Right atrium auricular region (tissue), 2 donors: ENCODE results near the gene SLC22A14. TPM values are rescaled to one million over a fixed set of nuclear protein-coding genes. Genes with fewer than 3 reads are reported as not detected.
A peak's percentile ranks its signal among the peaks of the same experiment; 100 is the strongest.

Experiments
- DNase-seq: peaks from one replicate; pipeline ENCODE4 v3.0.0-alpha.2; 2019; ENCODE audit warnings: low spot score
- H3K27ac ChIP-seq, 2 donors: fragments of 200-600 bp; sonication (generic); 1 replicate in 1 of 2; 2 replicates in 1 of 2; pipeline ENCODE4 v1.5.1; 2016 to 2019
- H3K27me3 ChIP-seq, 2 donors: fragments of 200-600 bp; sonication (generic); one replicate each; pipeline versions ENCODE4 v1.5.1 to v1.6.0; 2017 to 2019
- H3K36me3 ChIP-seq: fragments of 200-600 bp; sonication (generic); one replicate; pipeline ENCODE4 v1.5.1; 2016
- H3K4me1 ChIP-seq, 2 donors: fragments of 200-600 bp; sonication (generic); one replicate each; pipeline versions ENCODE4 v1.5.1 to v1.6.0; 2017 to 2019
- H3K4me3 ChIP-seq, 2 donors: fragments of 200-600 bp; sonication (generic); 1 replicate in 1 of 2; 2 replicates in 1 of 2; pipeline ENCODE4 v1.5.1; 2017 to 2019; ENCODE audit warnings: mild to moderate bottlenecking in 1 of 2, moderate library complexity in 1 of 2
- H3K9me3 ChIP-seq, 2 donors: fragments of 200-600 bp; sonication (generic); one replicate each; pipeline ENCODE4 v1.5.1; 2019
- CTCF ChIP-seq, 2 donors: fragments of 200-600 bp; sonication (generic); IDR thresholded peaks; one replicate each; pipeline ENCODE4 v1.5.1; 2019; ENCODE audit warnings: antibody characterized with exemption in 2 of 2
- total RNA-seq, 2 donors: library from RNA; depleted of rRNA; stranded (reverse); fragments of >200 nt; gene quantifications; one replicate each; pipeline ENCODE4 v1.1.0, GENCODE V29; 2016

SLC22A14 gene
- total RNA-seq, 2 donors from 2014 or later = not detected

- no peak overlapping the region for H3K27ac ChIP-seq
- DNase-seq = no peak
- H3K27me3 ChIP-seq = no peaks in the 10 kb centered on the region
- H3K36me3 ChIP-seq = no peaks in the 10 kb centered on the region
- H3K4me1 ChIP-seq = no peaks in the 10 kb centered on the region
- no peak overlapping the region for H3K4me3 ChIP-seq
- H3K9me3 ChIP-seq = no peaks in the 10 kb centered on the region
- TF ChIP-seq CTCF (IDR thresholded peaks at IDR 0.05) = no peak
These were observed 52.3 kb downstream of the SLC22A14 start for GRCh38 chr3:38334142-38335055.

- Histone ChIP-seq H3K9me3 (no peaks in the 10 kb centered on the region), H3K36me3 (no peaks in the 10 kb centered on the region), H3K4me3 (no peak overlapping the region), H3K27me3 (no peaks in the 10 kb centered on the region), H3K27ac (no peak overlapping the region), H3K4me1 (no peaks in the 10 kb centered on the region)
- TF ChIP-seq CTCF (IDR thresholded peaks at IDR 0.05) = no peak
- no peak for DNase-seq
These were observed 53.2 kb downstream of the SLC22A14 start for GRCh38 chr3:38335263-38335662.

- Histone ChIP-seq H3K9me3 (no peaks in the 10 kb centered on the region), H3K27me3 (no peaks in the 10 kb centered on the region), H3K4me1 (no peaks in the 10 kb centered on the region), H3K27ac (no peak overlapping the region), H3K36me3 (no peaks in the 10 kb centered on the region), H3K4me3 (no peak overlapping the region)
- TF ChIP-seq CTCF (IDR thresholded peaks at IDR 0.05) = no peak
- DNase-seq = no peak
These were observed 55.6 kb downstream of the SLC22A14 start for GRCh38 chr3:38337703-38338102.

GRCh38 chr3:38343797-38344594 is 61.9 kb downstream of the SLC22A14 start:
- TF ChIP-seq CTCF (IDR thresholded peaks at IDR 0.05) = no peak
- no peak overlapping the region for H3K4me3 ChIP-seq
- no peaks in the 10 kb centered on the region for H3K9me3 ChIP-seq
- H3K27ac ChIP-seq = no peak overlapping the region
- DNase-seq = no peak
- H3K27me3 ChIP-seq = no peaks in the 10 kb centered on the region
- H3K4me1 ChIP-seq = no peaks in the 10 kb centered on the region
- H3K36me3 ChIP-seq = no peaks in the 10 kb centered on the region

GRCh38 chr3:38345879-38346586 is 63.9 kb downstream of the SLC22A14 start:
- no peak for TF ChIP-seq CTCF (IDR thresholded peaks at IDR 0.05)
- Histone ChIP-seq H3K9me3 (no peaks in the 10 kb centered on the region), H3K4me3 (peak overlapping the region in 1 of 2 donors; percentile 71), H3K27me3 (no peaks in the 10 kb centered on the region), H3K4me1 (no peaks in the 10 kb centered on the region), H3K36me3 (no peaks in the 10 kb centered on the region), H3K27ac (no peak overlapping the region)
- no peak for DNase-seq
